HFFc6 (cell line): ENCODE results near the gene MORC1. TPM values are rescaled to one million over a fixed set of nuclear protein-coding genes. Genes with fewer than 3 reads are reported as not detected.
"Not testable (repeated sequence)": the region's sequence is repeated elsewhere in the genome, so short reads cannot be mapped to it uniquely, and the experiment has no call there.

ENCODE experiments used
- DNase-seq: peaks from one replicate; pipeline ENCODE4 v3.0.0-alpha.2; 2018
- H3K27ac Mint-ChIP-seq: 2 replicates; pipeline ENCODE4 v1.8.0; 2020; ENCODE audit warnings: mild to moderate bottlenecking, mixed read lengths
- H3K27me3 Mint-ChIP-seq: 2 replicates; pipeline ENCODE4 v1.8.0; 2021; ENCODE audit warnings: mild to moderate bottlenecking, moderate library complexity, mixed read lengths; ENCODE audit not compliant: insufficient read depth
- H3K36me3 Mint-ChIP-seq: 2 replicates; pipeline ENCODE4 v1.8.0; 2021; ENCODE audit warnings: low read depth, mixed read lengths
- H3K4me1 Mint-ChIP-seq: 2 replicates; pipeline ENCODE4 v1.8.0; 2020; ENCODE audit warnings: low read depth, mixed read lengths
- H3K4me3 Mint-ChIP-seq: 2 replicates; pipeline ENCODE4 v1.8.0; 2020; ENCODE audit warnings: mild to moderate bottlenecking, moderate library complexity, mixed read lengths
- H3K9me3 Mint-ChIP-seq: 2 replicates; pipeline ENCODE4 v1.8.0; 2020; ENCODE audit warnings: mild to moderate bottlenecking, mixed read lengths
- total RNA-seq, 6 experiments: library from RNA; stranded (reverse); fragmentation: NEBNext Ultra II Directional; extraction: Animal tissue kit (Norgen Biotek cat#: 25700); gene quantifications; 2 replicates in 1 of 6; 3 replicates in 5 of 6; pipeline ENCODE4 v1.2.3, GENCODE V29; 2021
- TF ChIP-seq, protein P1 (sequence below): fragments of 200-600 bp; sonication (generic); IDR thresholded peaks from 2 replicates; pipeline ENCODE4 v1.5.0; 2021; ENCODE audit warnings: antibody characterized with exemption, mild to moderate bottlenecking

MORC1 gene
- total RNA-seq, 6 experiments from 2014 or later, result not detected

DNA sequence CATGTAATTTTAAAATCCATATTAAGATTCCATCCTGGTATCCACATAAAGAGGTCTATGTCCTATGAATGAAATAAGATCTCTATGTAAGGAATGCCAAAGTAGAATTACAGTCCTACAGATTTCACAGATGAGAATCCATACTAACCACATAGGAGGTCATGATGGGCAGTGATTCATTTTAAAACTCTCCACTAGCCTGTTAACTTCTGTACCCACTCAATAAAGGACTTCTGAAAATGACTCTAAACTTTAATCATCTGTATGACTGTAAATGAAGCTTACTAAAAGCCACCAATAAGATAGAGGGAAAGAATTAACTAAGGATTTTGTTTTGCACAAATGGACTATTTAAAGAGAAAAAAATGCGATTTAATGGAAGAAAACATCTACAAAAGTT lies 28.7 kb downstream of the MORC1 start:
- DNase-seq, result no peak
- TF ChIP-seq, protein P1, sequence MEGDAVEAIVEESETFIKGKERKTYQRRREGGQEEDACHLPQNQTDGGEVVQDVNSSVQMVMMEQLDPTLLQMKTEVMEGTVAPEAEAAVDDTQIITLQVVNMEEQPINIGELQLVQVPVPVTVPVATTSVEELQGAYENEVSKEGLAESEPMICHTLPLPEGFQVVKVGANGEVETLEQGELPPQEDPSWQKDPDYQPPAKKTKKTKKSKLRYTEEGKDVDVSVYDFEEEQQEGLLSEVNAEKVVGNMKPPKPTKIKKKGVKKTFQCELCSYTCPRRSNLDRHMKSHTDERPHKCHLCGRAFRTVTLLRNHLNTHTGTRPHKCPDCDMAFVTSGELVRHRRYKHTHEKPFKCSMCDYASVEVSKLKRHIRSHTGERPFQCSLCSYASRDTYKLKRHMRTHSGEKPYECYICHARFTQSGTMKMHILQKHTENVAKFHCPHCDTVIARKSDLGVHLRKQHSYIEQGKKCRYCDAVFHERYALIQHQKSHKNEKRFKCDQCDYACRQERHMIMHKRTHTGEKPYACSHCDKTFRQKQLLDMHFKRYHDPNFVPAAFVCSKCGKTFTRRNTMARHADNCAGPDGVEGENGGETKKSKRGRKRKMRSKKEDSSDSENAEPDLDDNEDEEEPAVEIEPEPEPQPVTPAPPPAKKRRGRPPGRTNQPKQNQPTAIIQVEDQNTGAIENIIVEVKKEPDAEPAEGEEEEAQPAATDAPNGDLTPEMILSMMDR, result no peak
- Mint-ChIP-seq H3K4me1 (no peaks in the 10 kb centered on the region), H3K27me3 (no peaks in the 10 kb centered on the region), H3K36me3 (no peaks in the 10 kb centered on the region), H3K9me3 (peaks cover 4% of the 10 kb centered on the region; the same call in 1 of the 2 replicates), H3K4me3 (no peak overlapping the region), H3K27ac (no peak overlapping the region)

- Mint-ChIP-seq H3K4me1 (no peaks in the 10 kb centered on the region), H3K27ac (no peak overlapping the region), H3K9me3 (no peaks in the 10 kb centered on the region), H3K4me3 (no peak overlapping the region), H3K36me3 (no peaks in the 10 kb centered on the region), H3K27me3 (no peaks in the 10 kb centered on the region)
- peak; percentile 1 for DNase-seq
- TF ChIP-seq, protein P1, result peak; percentile 87
Observed at GRCh38 chr3:109081746-109082510, 36.0 kb downstream of the MORC1 start.

DNA sequence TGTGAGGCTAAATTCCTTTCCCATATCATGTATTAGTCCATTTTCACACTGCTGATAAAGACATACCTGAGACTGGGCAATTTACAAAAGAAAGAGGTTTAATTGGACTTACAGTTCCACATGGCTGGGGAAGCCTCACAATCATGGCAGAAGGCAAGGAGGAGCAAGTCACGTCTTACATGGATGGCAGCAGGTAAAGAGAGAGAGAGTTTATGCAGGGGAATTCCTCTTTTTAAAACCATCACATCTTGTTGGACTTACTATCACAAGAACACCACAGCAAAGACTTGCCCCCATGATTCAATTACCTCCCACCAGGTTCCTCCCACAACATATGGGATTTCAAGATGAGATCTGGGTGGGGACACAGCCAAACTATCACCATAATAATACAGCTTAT lies 37.8 kb downstream of the MORC1 start:
- H3K36me3 Mint-ChIP-seq, DNase-seq, H3K9me3 Mint-ChIP-seq, H3K4me1 Mint-ChIP-seq, H3K27ac Mint-ChIP-seq, H3K4me3 Mint-ChIP-seq, H3K27me3 Mint-ChIP-seq: not testable (repeated sequence)

GRCh38 chr3:109073116-109073515 lies 44.8 kb downstream of the MORC1 start:
- TF ChIP-seq, protein P1, result no peak
- no peak overlapping the region for H3K27ac Mint-ChIP-seq
- H3K4me1 Mint-ChIP-seq, result no peaks in the 10 kb centered on the region
- DNase-seq, result no peak
- H3K9me3 Mint-ChIP-seq, result no peaks in the 10 kb centered on the region; the same call in 1 of the 2 replicates
- no peaks in the 10 kb centered on the region for H3K36me3 Mint-ChIP-seq
- peaks cover 2% of the 10 kb centered on the region; the same call in 1 of the 2 replicates for H3K27me3 Mint-ChIP-seq
- no peak overlapping the region for H3K4me3 Mint-ChIP-seq

- Mint-ChIP-seq H3K9me3 (no peaks in the 10 kb centered on the region; the same call in 1 of the 2 replicates), H3K27ac (no peak overlapping the region), H3K27me3 (peaks cover 2% of the 10 kb centered on the region; the same call in 1 of the 2 replicates), H3K4me1 (no peaks in the 10 kb centered on the region), H3K36me3 (no peaks in the 10 kb centered on the region), H3K4me3 (no peak overlapping the region)
- TF ChIP-seq, protein P1, result no peak
- no peak for DNase-seq
Observed at GRCh38 chr3:109072194-109072593, 45.7 kb downstream of the MORC1 start.

GRCh38 chr3:109071350-109072142 lies 46.4 kb downstream of the MORC1 start:
- H3K4me1 Mint-ChIP-seq, result no peaks in the 10 kb centered on the region
- H3K9me3 Mint-ChIP-seq, result no peaks in the 10 kb centered on the region; the same call in 1 of the 2 replicates
- TF ChIP-seq, protein P1, result no peak
- DNase-seq, result no peak
- H3K27ac Mint-ChIP-seq, result no peak overlapping the region
- peaks cover 2% of the 10 kb centered on the region; the same call in 1 of the 2 replicates for H3K27me3 Mint-ChIP-seq
- H3K4me3 Mint-ChIP-seq, result no peak overlapping the region
- no peaks in the 10 kb centered on the region for H3K36me3 Mint-ChIP-seq
